HCT116 (cell line): Measurements from ENCODE around the gene OR5K4. TPM values are rescaled to one million over a fixed set of nuclear protein-coding genes. Genes with fewer than 3 reads are reported as not detected.

Experiments used
- ATAC-seq: fragments of 200-7000 bp; cut with Tn5 transposase; 2 replicates; pipeline ENCODE4 v1.9.1; 2020; ENCODE audit warnings: mild to moderate bottlenecking, moderate library complexity
- BruUV-seq: library from RNA; stranded (reverse); fragments of 400-500 nt; replicated peaks from 2 replicates; lab custom pipeline; 2021; lab: Mats Ljungman, UMichigan
- CTCF ChIA-PET: fragments of 300-600 bp; sonication (Branson Sonifier 250); formaldehyde crosslinking; loops from one replicate; lab custom pipeline; 2021; ENCODE audit warnings: antibody characterized with exemption; lab: Charles Lee
- POLR2A ChIA-PET: fragments of 300-600, 350-600 bp; sonication (Branson Sonifier 250); formaldehyde crosslinking; loops from one replicate; lab custom pipeline; 2021; ENCODE audit warnings: antibody characterized with exemption; lab: Charles Lee
- RAD21 ChIA-PET, 2 experiments: fragments of 300-600 bp; sonication (Branson Sonifier 250); formaldehyde crosslinking; loops; one replicate each; lab custom pipeline; 2023; ENCODE audit warnings: low total read pairs in 2 of 2; ENCODE audit not compliant: uncharacterized antibody in 2 of 2, unreplicated experiment in 2 of 2, low non-redundant PET in 1 of 2; lab: Charles Lee
- DNase-seq: peaks from one replicate; pipeline ENCODE4 v3.0.0-alpha.2; 2010; ENCODE audit warnings: low read depth, low spot score
- H2AFZ ChIP-seq: fragments of 200-600 bp; shearing (Covaris generic), sonication (generic); 2 replicates; pipeline ENCODE4 v1.6.1; 2017; ENCODE audit warnings: low read depth, mixed run types, mixed read lengths, antibody characterized with exemption, low read length; ENCODE audit not compliant: poor library complexity, severe bottlenecking
- H3K27ac ChIP-seq: 2 replicates; pipeline ENCODE4 v1.5.1; 2012; ENCODE audit warnings: low read depth, low read length
- H3K27me3 ChIP-seq: fragments of 200-600 bp; sonication (generic); 2 replicates; pipeline ENCODE4 v1.6.1; 2016; ENCODE audit warnings: mixed run types, low read length, mixed read lengths; ENCODE audit not compliant: insufficient read depth
- H3K36me3 ChIP-seq, 2 experiments: fragments of 200-500 bp in 1 of 2; fragments of 200-600 bp in 1 of 2; sonication (Bioruptor generic) in 1 of 2; sonication (generic) in 1 of 2; 2 replicates each; pipeline versions ENCODE4 v1.5.1 to v1.6.1; 2014 to 2016; ENCODE audit warnings: low read length in 2 of 2, inconsistent platforms in 1 of 2, mixed read lengths in 1 of 2, mixed run types in 1 of 2; ENCODE audit not compliant: insufficient read depth in 2 of 2, control insufficient read depth in 1 of 2
- H3K4me1 ChIP-seq, 2 experiments: fragments of 200-600 bp in 1 of 2; sonication (generic) in 1 of 2; 2 replicates each; pipeline versions ENCODE4 v1.5.1 to v1.6.1; 2012 to 2017; ENCODE audit warnings: low read length in 2 of 2, inconsistent platforms in 1 of 2, mild to moderate bottlenecking in 1 of 2, mixed read lengths in 1 of 2, mixed run types in 1 of 2, moderate library complexity in 1 of 2; ENCODE audit not compliant: insufficient read depth in 2 of 2, control insufficient read depth in 1 of 2
- H3K4me2 ChIP-seq: fragments of 200-600 bp; sonication (generic); 2 replicates; pipeline ENCODE4 v1.6.1; 2017; ENCODE audit warnings: mixed run types, low read length, mixed read lengths
- H3K4me3 ChIP-seq, 2 experiments: fragments of 200-600 bp in 1 of 2; sonication (generic) in 1 of 2; replicated peaks in 1 of 2; 2 replicates each; pipeline ENCODE4 v1.5.1; 2011 to 2016; ENCODE audit warnings: low read length in 2 of 2, control low read depth in 1 of 2, low read depth in 1 of 2, mild to moderate bottlenecking in 1 of 2, mixed read lengths in 1 of 2, mixed run types in 1 of 2
- H3K79me2 ChIP-seq: fragments of 200-600 bp; sonication (generic); 2 replicates; pipeline ENCODE4 v1.6.1; 2017; ENCODE audit warnings: mild to moderate bottlenecking, mixed run types, low read length, moderate library complexity, mixed read lengths; ENCODE audit not compliant: insufficient read depth
- H3K9ac ChIP-seq: fragments of 200-600 bp; sonication (generic); 2 replicates; pipeline ENCODE4 v1.6.1; 2016; ENCODE audit warnings: low read length, mixed read lengths
- H3K9me2 ChIP-seq: fragments of 200-600 bp; sonication (generic), shearing (Covaris generic); 2 replicates; pipeline ENCODE4 v1.6.1; 2017; ENCODE audit warnings: mixed run types, mild to moderate bottlenecking, moderate library complexity; ENCODE audit not compliant: insufficient read depth
- H3K9me3 ChIP-seq, 2 experiments: fragments of 200-500 bp in 1 of 2; fragments of 200-600 bp in 1 of 2; sonication (Bioruptor generic) in 1 of 2; sonication (generic) in 1 of 2; 2 replicates each; pipeline ENCODE4 v1.6.1; 2014 to 2017; ENCODE audit warnings: low read length in 2 of 2, mixed read lengths in 2 of 2, inconsistent platforms in 1 of 2, low read depth in 1 of 2, mild to moderate bottlenecking in 1 of 2, mixed run types in 1 of 2, moderate library complexity in 1 of 2; ENCODE audit not compliant: control insufficient read depth in 1 of 2, insufficient read depth in 1 of 2
- H4K20me1 ChIP-seq: fragments of 200-600 bp; sonication (generic), shearing (Covaris generic); 2 replicates; pipeline ENCODE4 v1.6.1; 2017; ENCODE audit warnings: mixed run types, mild to moderate bottlenecking, moderate library complexity; ENCODE audit not compliant: insufficient read depth
- FOSL1 ChIP-seq: IDR thresholded peaks from 2 replicates; pipeline ENCODE4 v1.6.1; 2012; ENCODE audit warnings: low read depth
- POLR2AphosphoS5 ChIP-seq: IDR thresholded peaks from 2 replicates; pipeline ENCODE4 v1.6.1; 2011; ENCODE audit warnings: mild to moderate bottlenecking, low read depth, low read length, moderate library complexity
- SRF ChIP-seq: IDR thresholded peaks from 2 replicates; pipeline ENCODE4 v1.6.1; 2012; ENCODE audit warnings: low read depth
- YY1 ChIP-seq: IDR thresholded peaks from 2 replicates; pipeline ENCODE4 v1.6.1; 2011; ENCODE audit warnings: low read length, low read depth, moderate library complexity, mild to moderate bottlenecking; ENCODE audit not compliant: insufficient replicate concordance; ENCODE audit errors: extremely low read depth
- intact Hi-C: fragments of 100-400 bp; cut with micrococcal nuclease; formaldehyde crosslinking; loops from 2 replicates; pipeline ENCODE4 v1.10.0; 2022
- total RNA-seq: library from RNA; stranded (reverse); gene quantifications from one replicate; pipeline ENCODE4 v1.2.1, GENCODE V29; 2021; ENCODE audit not compliant: unreplicated experiment
- TF ChIP-seq, protein P1 (sequence below), 3 experiments: fragments of 200-600 bp in 1 of 3; sonication (generic) in 1 of 3; IDR thresholded peaks in 2 of 3; conservative IDR thresholded peaks in 1 of 3; 2 replicates each; pipeline ENCODE4 v1.5.1; 2012 to 2017; ENCODE audit warnings: low read depth in 2 of 3, low read length in 2 of 3, antibody characterized with exemption in 1 of 3, borderline replicate concordance in 1 of 3, control low read depth in 1 of 3, mild to moderate bottlenecking in 1 of 3, mixed read lengths in 1 of 3, mixed run types in 1 of 3, moderate library complexity in 1 of 3; ENCODE audit not compliant: insufficient read depth in 1 of 3
- TF ChIP-seq, protein P2 (sequence below): IDR thresholded peaks from 2 replicates; pipeline ENCODE4 v1.6.1; 2012

The OR5K4 gene
- total RNA-seq, 1 experiment from 2014 or later: not detected

GRCh38 chr3:98388147-98388546 lies 34.5 kb downstream of the OR5K4 start:
- no peaks in the 10 kb centered on the region for H3K79me2 ChIP-seq
- H3K27ac ChIP-seq: no peak overlapping the region
- H2AFZ ChIP-seq: no peak overlapping the region
- CTCF ChIA-PET: no interaction called here
- no peak for ATAC-seq
- no peaks in the 10 kb centered on the region for H4K20me1 ChIP-seq
- no peak overlapping the region for H3K4me3 ChIP-seq
- H3K9ac ChIP-seq: no peak overlapping the region
- H3K27me3 ChIP-seq: no peaks in the 10 kb centered on the region
- no peak overlapping the region for H3K4me2 ChIP-seq
- H3K9me3 ChIP-seq: no peaks in the 10 kb centered on the region
- TF ChIP-seq POLR2AphosphoS5 (no peak), FOSL1 (no peak)
- TF ChIP-seq, protein P1, sequence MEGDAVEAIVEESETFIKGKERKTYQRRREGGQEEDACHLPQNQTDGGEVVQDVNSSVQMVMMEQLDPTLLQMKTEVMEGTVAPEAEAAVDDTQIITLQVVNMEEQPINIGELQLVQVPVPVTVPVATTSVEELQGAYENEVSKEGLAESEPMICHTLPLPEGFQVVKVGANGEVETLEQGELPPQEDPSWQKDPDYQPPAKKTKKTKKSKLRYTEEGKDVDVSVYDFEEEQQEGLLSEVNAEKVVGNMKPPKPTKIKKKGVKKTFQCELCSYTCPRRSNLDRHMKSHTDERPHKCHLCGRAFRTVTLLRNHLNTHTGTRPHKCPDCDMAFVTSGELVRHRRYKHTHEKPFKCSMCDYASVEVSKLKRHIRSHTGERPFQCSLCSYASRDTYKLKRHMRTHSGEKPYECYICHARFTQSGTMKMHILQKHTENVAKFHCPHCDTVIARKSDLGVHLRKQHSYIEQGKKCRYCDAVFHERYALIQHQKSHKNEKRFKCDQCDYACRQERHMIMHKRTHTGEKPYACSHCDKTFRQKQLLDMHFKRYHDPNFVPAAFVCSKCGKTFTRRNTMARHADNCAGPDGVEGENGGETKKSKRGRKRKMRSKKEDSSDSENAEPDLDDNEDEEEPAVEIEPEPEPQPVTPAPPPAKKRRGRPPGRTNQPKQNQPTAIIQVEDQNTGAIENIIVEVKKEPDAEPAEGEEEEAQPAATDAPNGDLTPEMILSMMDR (IDR thresholded peaks at IDR 0.05 in 2 of 3, conservative IDR thresholded peaks at IDR 0.05 in 1 of 3; ENCODE audit: borderline replicate concordance in 1 of 3, insufficient read depth in 1 of 3, low read depth in 2 of 3, low read length in 2 of 3): no peak
- TF ChIP-seq, all 23 proteins: peak for 0
- no peaks in the 10 kb centered on the region for H3K36me3 ChIP-seq
- H3K9me2 ChIP-seq: no peaks in the 10 kb centered on the region
- ChIA-PET POLR2A (no interaction called here), RAD21 (no interaction called here)
- no peak for DNase-seq
- no TSS peak for BruUV-seq
- intact Hi-C loops: no loop called here
- no peaks in the 10 kb centered on the region for H3K4me1 ChIP-seq

GRCh38 chr3:98390366-98390765 lies 36.7 kb downstream of the OR5K4 start, which contains the start of gene OR5K3:
Gene OR5K3 (plus strand): TSS chr3:98390666. CDS start chr3:98390666, 0 bp downstream.
- intact Hi-C loops: no loop called here
- RAD21 ChIA-PET: no interaction called here
- Histone ChIP-seq H3K4me1 (no peaks in the 10 kb centered on the region), H3K36me3 (no peaks in the 10 kb centered on the region), H3K9me3 (no peaks in the 10 kb centered on the region), H2AFZ (no peak within 1 kb of the TSS), H3K79me2 (no peaks in the 10 kb centered on the region), H3K27ac (no peak within 1 kb of the TSS), H3K27me3 (no peaks in the 10 kb centered on the region), H3K9ac (no peak within 1 kb of the TSS), H4K20me1 (no peaks in the 10 kb centered on the region), H3K9me2 (no peaks in the 10 kb centered on the region), H3K4me3 (no peak within 1 kb of the TSS), H3K4me2 (no peak within 1 kb of the TSS)
- TF ChIP-seq, protein P1 (IDR thresholded peaks at IDR 0.05 in 2 of 3, conservative IDR thresholded peaks at IDR 0.05 in 1 of 3; ENCODE audit: borderline replicate concordance in 1 of 3, insufficient read depth in 1 of 3, low read depth in 2 of 3, low read length in 2 of 3): no peak
- TF ChIP-seq POLR2AphosphoS5: no peak
- TF ChIP-seq, protein P2, sequence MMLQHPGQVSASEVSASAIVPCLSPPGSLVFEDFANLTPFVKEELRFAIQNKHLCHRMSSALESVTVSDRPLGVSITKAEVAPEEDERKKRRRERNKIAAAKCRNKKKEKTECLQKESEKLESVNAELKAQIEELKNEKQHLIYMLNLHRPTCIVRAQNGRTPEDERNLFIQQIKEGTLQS: no peak
- TF ChIP-seq YY1: no peak
- no peak for TF ChIP-seq SRF
- DNase-seq: no peak
- POLR2A ChIA-PET: no interaction called here
- CTCF ChIA-PET: no interaction called here
- no peak for ATAC-seq
- BruUV-seq: no TSS peak
